Nephron (organoid): Measurements from ENCODE around the gene NOP56.

Experiments
- H3K27ac Mint-ChIP-seq, 3 experiments: 2 replicates each; pipeline ENCODE4 v1.8.0; 2020; ENCODE audit warnings: mixed read lengths in 3 of 3, mild to moderate bottlenecking in 2 of 3, moderate library complexity in 1 of 3
- H3K27me3 Mint-ChIP-seq: 2 replicates; pipeline ENCODE4 v1.8.0; 2021; ENCODE audit warnings: low read depth, mild to moderate bottlenecking, moderate library complexity, mixed read lengths
- H3K36me3 Mint-ChIP-seq: 2 replicates; pipeline ENCODE4 v1.8.0; 2020; ENCODE audit warnings: low read depth, mixed read lengths
- H3K4me1 Mint-ChIP-seq: 2 replicates; pipeline ENCODE4 v1.8.0; 2020; ENCODE audit warnings: mixed read lengths
- H3K4me3 Mint-ChIP-seq, 3 experiments: 2 replicates each; pipeline ENCODE4 v1.8.0; 2020; ENCODE audit warnings: mild to moderate bottlenecking in 3 of 3, mixed read lengths in 3 of 3, moderate library complexity in 2 of 3
- H3K9me3 Mint-ChIP-seq: 2 replicates; pipeline ENCODE4 v1.8.0; 2020; ENCODE audit warnings: mixed read lengths
- CTCF ChIP-seq, 3 experiments: fragments of 200-600 bp; sonication (generic); IDR thresholded peaks; one replicate each; pipeline ENCODE4 v1.5.0; 2021; ENCODE audit warnings: antibody characterized with exemption in 3 of 3; ENCODE audit not compliant: unreplicated experiment in 3 of 3

NOP56 gene

GRCh38 chr20:2643708-2644107 lies 8.7 kb upstream of the NOP56 start:
- TF ChIP-seq CTCF (IDR thresholded peaks at IDR 0.05; ENCODE audit: unreplicated experiment in 3 of 3), result no peak
- H3K4me1 Mint-ChIP-seq, result no peaks in the 10 kb centered on the region
- H3K27ac Mint-ChIP-seq, result no peak overlapping the region
- H3K27me3 Mint-ChIP-seq, result no peaks in the 10 kb centered on the region
- no peaks in the 10 kb centered on the region for H3K36me3 Mint-ChIP-seq
- H3K4me3 Mint-ChIP-seq, result no peak overlapping the region
- H3K9me3 Mint-ChIP-seq, result peaks cover 2% of the 10 kb centered on the region

GRCh38 chr20:2652724-2653555 lies 508 bp downstream of the NOP56 start:
- Mint-ChIP-seq H3K27me3 (no peaks in the 10 kb centered on the region), H3K4me3 (peak overlapping the region; percentile 91 to 94 (median 92)), H3K4me1 (peaks cover 13% of the 10 kb centered on the region), H3K27ac (peak overlapping the region in 2 of 3 experiments; percentile 85 to 89), H3K9me3 (no peaks in the 10 kb centered on the region), H3K36me3 (peaks cover 46% of the 10 kb centered on the region)
- no peak for TF ChIP-seq CTCF (IDR thresholded peaks at IDR 0.05; ENCODE audit: unreplicated experiment in 3 of 3)

GRCh38 chr20:2653556-2654383 lies 1.3 kb downstream of the NOP56 start:
- peaks cover 13% of the 10 kb centered on the region for H3K4me1 Mint-ChIP-seq
- H3K27ac Mint-ChIP-seq, result peak overlapping the region; percentile 51 to 89 (median 85)
- H3K27me3 Mint-ChIP-seq, result no peaks in the 10 kb centered on the region
- peaks cover 52% of the 10 kb centered on the region for H3K36me3 Mint-ChIP-seq
- peak overlapping the region; percentile 91 to 94 (median 92) for H3K4me3 Mint-ChIP-seq
- TF ChIP-seq CTCF (IDR thresholded peaks at IDR 0.05; ENCODE audit: unreplicated experiment in 3 of 3), result no peak
- no peaks in the 10 kb centered on the region for H3K9me3 Mint-ChIP-seq

- peak overlapping the region in 2 of 3 experiments; percentile 49 to 51 for H3K27ac Mint-ChIP-seq
- H3K9me3 Mint-ChIP-seq, result no peaks in the 10 kb centered on the region
- no peak for TF ChIP-seq CTCF (IDR thresholded peaks at IDR 0.05; ENCODE audit: unreplicated experiment in 3 of 3)
- H3K27me3 Mint-ChIP-seq, result no peaks in the 10 kb centered on the region
- peaks cover 58% of the 10 kb centered on the region for H3K36me3 Mint-ChIP-seq
- H3K4me3 Mint-ChIP-seq, result peak overlapping the region; percentile 91 to 94 (median 92)
- H3K4me1 Mint-ChIP-seq, result peaks cover 13% of the 10 kb centered on the region
Observed at GRCh38 chr20:2654384-2654822, 2.0 kb downstream of the NOP56 start.

- peak overlapping the region; percentile 91 to 94 (median 92) for H3K4me3 Mint-ChIP-seq
- TF ChIP-seq CTCF (IDR thresholded peaks at IDR 0.05; ENCODE audit: unreplicated experiment in 3 of 3), result no peak
- H3K36me3 Mint-ChIP-seq, result peaks cover 62% of the 10 kb centered on the region
- H3K27me3 Mint-ChIP-seq, result no peaks in the 10 kb centered on the region
- no peaks in the 10 kb centered on the region for H3K9me3 Mint-ChIP-seq
- peaks cover 13% of the 10 kb centered on the region for H3K4me1 Mint-ChIP-seq
- peak overlapping the region in 2 of 3 experiments; percentile 49 to 51 for H3K27ac Mint-ChIP-seq
Observed at GRCh38 chr20:2654831-2655230, 2.4 kb downstream of the NOP56 start.
